HG03108 (cell line): Measurements from ENCODE around the gene OR10H3.
"Not testable (repeated sequence)": the region's sequence is repeated elsewhere in the genome, so short reads cannot be mapped to it uniquely, and the experiment has no call there.

Experiments used
- ATAC-seq: cut with Tn5 transposase; IDR thresholded peaks from one replicate; pipeline ENCODE4 v1.9.1; 2021; ENCODE audit warnings: moderate library complexity; ENCODE audit not compliant: unreplicated experiment

OR10H3 gene

DNA sequence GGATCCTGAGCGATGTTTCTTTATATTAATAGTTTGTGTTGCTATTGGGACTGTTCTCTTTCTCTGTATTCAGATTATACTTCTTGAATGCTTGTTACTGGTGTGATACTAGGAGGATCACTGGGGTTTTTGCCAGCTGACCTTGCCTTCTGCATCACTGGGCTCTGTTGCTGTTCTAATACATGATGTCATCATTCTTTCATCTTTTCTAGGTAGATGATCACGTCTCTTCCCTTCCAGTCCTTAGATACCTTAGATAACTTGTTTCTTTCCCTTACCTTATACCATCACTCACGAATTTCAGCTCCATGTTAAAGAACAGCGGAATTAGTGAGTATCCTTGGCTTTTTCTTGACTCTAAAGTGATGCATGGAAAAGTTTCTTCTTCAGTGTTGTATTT is at the start of gene OR10H3:
TSS of gene OR10H3 (plus strand) at position 264 of the 400 bp plus-strand sequence. CDS start 3,408 bp downstream, outside the sequence.
- no peak for ATAC-seq

- ATAC-seq = no peak
Measured at GRCh38 chr19:15696654-15697194, 41.1 kb upstream of the OR10H3 start.

- ATAC-seq = no peak
Measured at GRCh38 chr19:15701757-15702533, 35.8 kb upstream of the OR10H3 start.

- ATAC-seq = no peak
Measured at GRCh38 chr19:15702534-15702930, 35.3 kb upstream of the OR10H3 start.

- no peak for ATAC-seq
Measured at GRCh38 chr19:15714638-15715037, 23.1 kb upstream of the OR10H3 start.

DNA sequence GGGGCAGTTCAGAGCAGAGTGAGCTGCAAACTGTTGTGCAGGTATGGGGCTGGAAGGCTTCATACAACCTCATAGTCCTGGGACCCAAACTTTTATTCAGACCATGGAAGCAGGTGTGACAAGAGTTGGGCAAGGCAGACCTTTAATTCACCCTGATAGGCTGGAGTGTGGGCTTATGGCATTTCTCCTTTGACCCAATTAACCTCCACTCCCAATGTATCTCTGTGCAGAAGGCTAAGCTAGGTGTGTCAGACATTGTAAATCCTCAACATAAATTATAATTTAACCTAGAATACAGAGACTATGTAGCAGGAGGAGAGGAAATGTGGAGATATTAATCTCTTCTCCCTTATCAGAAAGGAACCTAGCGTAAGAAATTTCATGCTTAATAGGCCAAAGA is 22.1 kb upstream of the OR10H3 start:
- no peak for ATAC-seq

- no peak for ATAC-seq
Measured at GRCh38 chr19:15717809-15718208, 20.0 kb upstream of the OR10H3 start.

DNA sequence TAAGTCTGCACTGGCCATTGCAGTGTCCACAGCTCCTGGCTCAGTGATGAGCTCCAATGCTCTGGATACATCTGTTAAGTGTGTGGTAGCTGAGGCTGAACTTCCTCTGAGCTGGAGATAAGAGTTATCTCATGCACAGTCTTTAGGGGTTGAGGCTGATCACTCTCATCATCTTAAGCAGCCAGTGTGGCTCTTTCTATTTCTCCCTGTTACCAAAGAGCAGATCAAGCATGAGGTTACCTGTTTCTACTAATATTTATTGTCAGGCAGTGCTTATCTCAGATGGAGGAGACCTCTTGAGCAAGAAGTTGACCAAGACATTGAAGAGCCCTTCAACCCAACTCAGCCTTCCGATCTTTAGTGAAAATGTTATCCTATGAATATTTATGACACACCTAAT is 16.5 kb upstream of the OR10H3 start:
- no peak for ATAC-seq

DNA sequence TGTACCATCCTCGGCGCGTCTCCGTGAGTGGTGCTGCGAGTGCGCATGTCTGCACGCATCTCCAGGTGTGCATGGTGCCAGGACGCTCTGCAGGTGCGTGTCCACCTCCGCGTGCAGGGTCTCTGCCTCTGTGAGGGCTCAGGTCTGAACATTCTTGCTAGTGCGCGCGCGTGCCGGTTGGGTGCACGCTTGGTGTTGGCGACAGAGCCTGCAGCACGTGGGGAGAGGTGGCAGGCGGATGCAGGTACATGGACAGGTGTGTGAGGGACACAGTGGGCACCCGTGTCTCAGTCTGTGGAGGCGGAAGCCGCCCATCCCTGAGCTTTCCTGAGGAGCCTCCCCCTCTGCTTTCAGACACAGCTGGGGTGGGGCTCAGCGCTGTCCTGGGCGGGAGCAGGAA is 14.8 kb upstream of the OR10H3 start:
- no peak for ATAC-seq

GRCh38 chr19:15727724-15728123 is 10.1 kb upstream of the OR10H3 start, which contains the start of gene OR10H2:
Gene OR10H2 (plus strand): TSS chr19:15728024. CDS start chr19:15728044, 20 bp downstream.
- no peak for ATAC-seq

DNA sequence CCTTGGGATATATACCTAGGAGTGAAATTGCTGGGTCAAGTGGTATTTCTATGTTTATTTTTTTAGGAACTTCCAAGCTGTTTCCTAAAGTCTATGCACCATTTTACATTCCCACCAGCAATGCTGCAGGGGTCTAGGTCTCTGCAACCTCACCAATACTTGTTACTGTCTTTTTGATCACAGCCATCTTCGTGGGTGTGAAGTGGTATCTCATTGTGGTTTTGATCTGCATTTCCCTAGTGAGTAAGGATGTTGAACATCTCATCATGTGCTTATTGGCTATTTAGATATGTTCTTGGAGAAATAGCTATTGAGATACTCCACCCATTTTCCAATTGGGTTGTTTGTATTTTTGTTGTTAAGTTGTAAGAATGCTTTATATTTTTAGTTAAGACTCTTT is 7.2 kb upstream of the OR10H3 start:
- no peak for ATAC-seq

DNA sequence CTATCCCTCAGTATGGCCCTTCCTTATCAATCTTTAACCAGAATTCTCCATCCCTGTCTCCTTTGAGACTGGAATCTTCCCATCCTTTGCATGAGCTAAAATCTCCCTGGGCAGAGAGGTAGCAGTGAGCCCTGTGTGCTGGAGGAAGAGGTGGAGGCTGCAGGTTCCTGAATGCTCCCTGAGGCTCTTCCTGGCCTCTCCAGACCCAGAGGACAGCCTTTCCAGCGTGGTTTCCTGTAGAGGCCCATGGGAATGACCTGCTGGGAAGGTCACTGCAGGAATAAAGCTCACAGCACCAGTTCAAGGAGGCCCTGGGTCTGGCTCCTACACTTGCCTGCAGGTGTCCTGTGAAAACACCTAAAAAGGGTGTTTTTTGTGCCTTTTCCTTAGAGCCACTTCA is 5.4 kb upstream of the OR10H3 start:
- no peak for ATAC-seq

GRCh38 chr19:15733895-15734294 is 3.9 kb upstream of the OR10H3 start:
- no peak for ATAC-seq

DNA sequence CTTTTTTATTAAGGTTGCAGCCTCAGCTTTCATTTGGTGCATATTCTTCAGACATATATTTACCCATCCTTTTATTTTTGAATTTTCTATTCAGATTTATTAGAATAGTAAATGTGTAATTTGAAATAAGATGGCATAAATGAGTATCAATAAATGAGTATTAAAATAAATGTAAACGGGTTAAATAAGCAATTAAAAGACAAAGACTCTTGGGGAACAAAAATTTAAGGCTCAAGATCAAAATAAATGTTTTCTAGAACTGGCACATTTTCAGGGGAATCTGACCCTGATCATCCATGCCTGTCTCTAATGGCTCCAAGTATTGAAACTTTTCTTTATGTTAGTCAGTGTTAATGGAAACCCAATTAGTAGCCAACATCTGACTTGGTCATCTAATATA is 3.0 kb downstream of the OR10H3 start:
- no peak for ATAC-seq

- ATAC-seq = no peak
Measured at GRCh38 chr19:15748239-15748638, 10.5 kb downstream of the OR10H3 start.

DNA sequence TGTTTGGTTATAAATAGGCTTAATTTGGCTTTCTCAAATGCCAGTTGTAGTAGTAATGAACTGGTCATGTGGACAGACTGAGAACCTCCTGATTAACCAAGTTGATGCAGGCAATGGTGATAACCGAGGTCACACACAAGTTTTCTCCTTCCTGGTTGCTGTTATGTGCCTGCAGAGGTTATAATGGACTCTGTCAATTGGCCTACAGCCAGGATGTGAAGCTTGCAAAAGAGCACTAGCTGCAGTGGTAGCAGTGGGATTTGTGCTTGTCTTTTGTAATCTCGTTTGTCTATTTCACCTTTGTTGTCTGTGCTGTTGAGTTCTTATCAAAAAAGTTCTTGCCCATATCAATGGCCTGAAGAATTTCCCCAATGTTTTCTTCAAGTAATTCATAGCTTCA is 20.6 kb downstream of the OR10H3 start:
- no peak for ATAC-seq

GRCh38 chr19:15759962-15760565 is 22.3 kb downstream of the OR10H3 start:
- ATAC-seq = no peak

GRCh38 chr19:15769586-15769985 is 31.8 kb downstream of the OR10H3 start:
- ATAC-seq = no peak

- not testable (repeated sequence) for ATAC-seq
Measured at GRCh38 chr19:15774159-15774558, 36.4 kb downstream of the OR10H3 start.

DNA sequence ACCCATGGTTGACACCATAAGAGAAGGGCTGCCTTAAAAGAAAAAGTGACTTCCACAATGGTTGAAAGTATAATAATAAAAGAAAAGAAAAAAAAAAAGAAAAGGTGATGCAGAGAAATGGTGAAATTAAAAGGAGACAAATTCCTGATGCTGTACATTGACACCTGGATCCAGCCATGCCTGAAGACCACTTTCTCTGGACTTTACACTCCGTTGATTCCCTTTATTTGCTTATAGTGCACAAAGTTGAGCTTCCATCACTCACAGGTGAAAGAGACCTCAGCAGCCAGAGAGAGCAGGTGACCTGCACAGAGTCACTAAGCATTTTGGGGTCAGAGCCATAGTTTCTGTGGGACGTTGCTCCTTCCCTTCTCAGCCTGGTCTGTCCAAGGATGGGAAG is 37.5 kb downstream of the OR10H3 start:
- ATAC-seq = no peak

- no peak for ATAC-seq
Measured at GRCh38 chr19:15776264-15776663, 38.5 kb downstream of the OR10H3 start.
